Epithelial cell of esophagus (primary cell): ENCODE data around the gene CTLA4.

Experiments used
- DNase-seq: peaks from one replicate; pipeline ENCODE4 v3.0.0; 2010; ENCODE audit warnings: low read depth
- H3K4me3 ChIP-seq: 2 replicates; pipeline ENCODE4 v1.5.1; 2011; ENCODE audit warnings: mild to moderate bottlenecking, low read length, control low read depth
- TF ChIP-seq, protein P1 (sequence below): IDR thresholded peaks from 2 replicates; pipeline ENCODE4 v1.5.1; 2011; ENCODE audit warnings: low read depth, mild to moderate bottlenecking, low read length, control low read depth, inconsistent platforms; ENCODE audit not compliant: insufficient read depth; ENCODE audit errors: missing control alignments

CTLA4 gene

DNA sequence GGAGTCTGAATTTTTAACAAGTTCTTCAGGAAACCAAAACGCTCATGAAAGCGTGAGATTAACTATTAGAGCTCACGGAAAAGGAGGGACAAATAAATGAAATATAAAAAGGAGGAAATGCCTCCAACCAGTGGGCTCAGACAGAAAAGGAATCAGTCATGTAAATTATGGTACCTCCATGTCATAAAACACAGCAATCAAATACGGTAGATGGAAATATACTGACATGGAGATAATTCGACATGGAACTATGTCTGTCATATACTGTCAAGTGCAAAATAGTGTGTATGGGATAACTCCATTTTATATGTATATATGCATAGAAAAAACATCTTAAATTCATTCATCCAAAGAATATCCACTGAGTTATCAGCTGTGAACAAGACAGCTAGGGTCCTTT, 25.9 kb upstream of the CTLA4 start:
- DNase-seq, result no peak
- no peak overlapping the region for H3K4me3 ChIP-seq
- TF ChIP-seq, protein P1, sequence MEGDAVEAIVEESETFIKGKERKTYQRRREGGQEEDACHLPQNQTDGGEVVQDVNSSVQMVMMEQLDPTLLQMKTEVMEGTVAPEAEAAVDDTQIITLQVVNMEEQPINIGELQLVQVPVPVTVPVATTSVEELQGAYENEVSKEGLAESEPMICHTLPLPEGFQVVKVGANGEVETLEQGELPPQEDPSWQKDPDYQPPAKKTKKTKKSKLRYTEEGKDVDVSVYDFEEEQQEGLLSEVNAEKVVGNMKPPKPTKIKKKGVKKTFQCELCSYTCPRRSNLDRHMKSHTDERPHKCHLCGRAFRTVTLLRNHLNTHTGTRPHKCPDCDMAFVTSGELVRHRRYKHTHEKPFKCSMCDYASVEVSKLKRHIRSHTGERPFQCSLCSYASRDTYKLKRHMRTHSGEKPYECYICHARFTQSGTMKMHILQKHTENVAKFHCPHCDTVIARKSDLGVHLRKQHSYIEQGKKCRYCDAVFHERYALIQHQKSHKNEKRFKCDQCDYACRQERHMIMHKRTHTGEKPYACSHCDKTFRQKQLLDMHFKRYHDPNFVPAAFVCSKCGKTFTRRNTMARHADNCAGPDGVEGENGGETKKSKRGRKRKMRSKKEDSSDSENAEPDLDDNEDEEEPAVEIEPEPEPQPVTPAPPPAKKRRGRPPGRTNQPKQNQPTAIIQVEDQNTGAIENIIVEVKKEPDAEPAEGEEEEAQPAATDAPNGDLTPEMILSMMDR, result no peak

DNA sequence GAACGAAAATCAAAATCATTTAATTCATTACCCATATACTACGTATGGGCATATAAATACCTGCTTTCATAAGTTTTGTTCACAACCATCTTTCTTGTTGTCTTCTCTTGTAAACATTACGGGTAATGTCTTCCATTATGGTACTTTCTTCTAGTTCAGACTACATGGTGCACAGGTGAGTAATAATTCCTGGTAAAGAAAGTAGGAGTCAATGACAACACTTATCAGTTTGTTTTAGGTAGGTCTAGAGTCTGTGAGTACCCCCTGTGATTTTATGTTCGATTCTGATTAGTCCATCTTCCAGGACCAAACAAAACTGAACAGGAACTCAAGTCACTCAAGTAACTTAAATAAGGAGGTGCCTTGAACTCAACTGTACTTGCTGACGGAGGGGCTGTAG, 25.2 kb upstream of the CTLA4 start:
- TF ChIP-seq, protein P1, result no peak
- no peak overlapping the region for H3K4me3 ChIP-seq
- DNase-seq, result no peak

DNA sequence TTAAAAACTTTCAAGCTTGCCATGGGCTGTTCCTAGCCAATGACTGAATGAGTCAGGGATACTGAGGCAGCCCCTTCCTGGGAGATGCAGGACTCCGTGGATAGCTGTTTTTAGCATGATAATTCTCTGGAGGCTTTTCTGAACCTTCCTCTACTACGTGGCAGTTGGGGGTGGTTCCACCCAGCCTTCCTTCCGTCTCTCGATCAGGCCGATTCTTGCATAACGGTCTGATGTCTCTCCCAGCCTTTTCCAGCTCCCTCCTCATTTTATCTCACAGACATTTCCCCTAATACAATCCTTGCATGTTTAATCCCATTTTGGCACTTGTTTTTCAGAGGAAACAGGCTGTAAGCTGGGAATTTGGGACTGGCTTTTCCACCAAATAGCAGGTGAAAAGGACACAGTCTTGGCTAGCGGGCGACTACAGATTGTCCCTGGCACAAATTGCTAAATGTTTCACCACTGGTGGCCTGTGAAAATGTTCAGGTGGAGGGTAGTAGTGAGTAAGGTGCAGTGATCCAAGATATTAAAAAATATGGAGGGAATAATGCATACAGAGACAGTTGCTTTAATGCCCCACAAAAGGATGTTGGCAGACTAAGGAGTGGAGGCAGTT, 21.0 kb upstream of the CTLA4 start:
- DNase-seq, result no peak
- H3K4me3 ChIP-seq, result no peak overlapping the region
- TF ChIP-seq, protein P1, result no peak

DNA sequence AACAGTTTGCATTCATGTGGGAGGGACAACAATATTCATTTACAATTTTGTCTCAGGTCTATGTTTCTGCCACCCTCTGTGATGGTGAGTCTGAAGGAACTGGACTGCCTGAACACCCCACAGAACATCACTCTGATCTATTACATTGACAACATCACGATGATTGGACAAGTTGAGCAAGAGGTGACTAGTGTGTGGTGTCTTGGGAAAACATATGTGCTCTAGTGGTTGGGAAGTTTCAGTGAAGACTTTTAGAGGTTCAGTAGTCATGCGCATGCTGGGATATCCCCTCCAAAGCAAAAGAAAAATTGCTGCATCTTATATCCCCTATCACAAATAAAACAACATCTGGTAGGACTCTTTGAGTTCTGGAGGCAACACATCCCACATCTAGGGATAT, 18.6 kb upstream of the CTLA4 start:
- DNase-seq, result no peak

DNA sequence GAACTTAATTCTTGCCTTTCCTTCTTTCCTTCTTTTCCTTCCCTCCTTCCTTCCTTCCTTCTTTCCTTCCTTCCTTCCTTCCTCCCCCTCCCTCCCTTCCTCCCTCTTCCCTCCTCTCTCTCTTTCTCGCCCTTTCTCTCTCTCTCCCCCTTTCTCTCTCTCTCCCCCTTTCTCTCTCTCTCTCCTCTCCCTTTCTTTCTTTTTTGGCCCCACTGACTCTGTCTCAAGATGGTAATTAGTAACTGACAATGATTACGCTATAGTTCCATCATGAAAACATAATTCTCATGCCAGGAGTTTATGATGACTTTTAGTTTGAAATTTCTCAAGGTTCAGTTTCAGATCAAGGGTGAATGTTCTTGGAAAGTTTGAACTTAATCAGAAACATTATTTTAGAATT, 14.8 kb upstream of the CTLA4 start:
- TF ChIP-seq, protein P1, result no peak
- DNase-seq, result no peak
- H3K4me3 ChIP-seq, result no peak overlapping the region

More for the DNA sequence above, 18.6 kb upstream of the CTLA4 start:
- no peak overlapping the region for H3K4me3 ChIP-seq
- TF ChIP-seq, protein P1, result no peak

DNA sequence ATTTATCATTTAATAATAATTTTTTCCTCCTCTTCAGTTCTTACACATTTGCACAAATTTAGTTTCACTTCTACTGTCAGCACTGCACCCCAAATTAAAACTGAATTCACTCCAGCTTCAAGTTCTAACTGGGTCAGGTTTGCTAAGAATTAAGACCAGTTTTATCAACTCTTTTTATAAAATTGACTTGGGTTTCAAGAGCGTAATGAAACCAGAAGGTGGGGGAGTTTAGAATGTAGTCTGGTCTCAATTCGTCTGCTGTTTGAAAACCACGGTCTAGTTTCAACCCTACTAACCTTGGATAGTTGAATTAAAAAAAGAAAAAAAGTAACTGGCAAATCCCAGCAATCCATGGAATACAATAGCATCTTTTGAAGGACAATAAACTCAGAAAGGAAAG, 14.3 kb upstream of the CTLA4 start:
- TF ChIP-seq, protein P1, result no peak
- DNase-seq, result no peak
- no peak overlapping the region for H3K4me3 ChIP-seq

DNA sequence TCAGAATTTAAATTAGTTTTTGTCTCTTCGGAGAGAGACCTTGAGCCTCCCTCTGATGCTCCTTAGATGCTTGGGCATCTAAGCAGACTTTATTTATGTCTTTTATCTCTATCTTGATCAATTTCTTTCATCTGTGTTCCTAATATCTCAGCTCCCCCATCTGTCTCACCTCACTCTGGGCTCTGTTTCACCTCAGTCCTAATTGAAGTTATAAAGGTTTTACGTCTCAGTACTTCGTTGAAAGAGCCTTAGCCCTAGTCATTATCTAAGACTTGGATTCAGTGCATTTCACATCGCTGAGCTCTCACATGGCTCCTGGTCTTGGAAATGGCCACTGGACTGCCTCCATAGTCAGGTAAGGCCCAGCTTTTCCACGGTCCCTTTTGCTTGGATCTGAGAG, 13.8 kb upstream of the CTLA4 start:
- H3K4me3 ChIP-seq, result no peak overlapping the region
- TF ChIP-seq, protein P1, result no peak
- no peak for DNase-seq
